Keratinocyte (primary cell): ENCODE results near the gene SSBP4.

Source experiments
- EZH2 ChIP-seq: IDR thresholded peaks from one replicate; pipeline ENCODE4 v1.6.1; 2012; ENCODE audit warnings: inconsistent platforms, mild to moderate bottlenecking, low read length, moderate library complexity
- TF ChIP-seq, protein P1 (sequence below), 3 experiments: IDR thresholded peaks in 1 of 3; conservative IDR thresholded peaks in 1 of 3; optimal IDR thresholded peaks in 1 of 3; 2 replicates in 2 of 3; 3 replicates in 1 of 3; pipeline versions ENCODE3 to v1.5.1; 2011; ENCODE audit warnings: low read length in 3 of 3, mild to moderate bottlenecking in 3 of 3, moderate library complexity in 2 of 3, control low read depth in 1 of 3, inconsistent platforms in 1 of 3; ENCODE audit not compliant: insufficient read depth in 2 of 3; ENCODE audit errors: extremely low read depth in 1 of 3

- TF ChIP-seq, protein P1, sequence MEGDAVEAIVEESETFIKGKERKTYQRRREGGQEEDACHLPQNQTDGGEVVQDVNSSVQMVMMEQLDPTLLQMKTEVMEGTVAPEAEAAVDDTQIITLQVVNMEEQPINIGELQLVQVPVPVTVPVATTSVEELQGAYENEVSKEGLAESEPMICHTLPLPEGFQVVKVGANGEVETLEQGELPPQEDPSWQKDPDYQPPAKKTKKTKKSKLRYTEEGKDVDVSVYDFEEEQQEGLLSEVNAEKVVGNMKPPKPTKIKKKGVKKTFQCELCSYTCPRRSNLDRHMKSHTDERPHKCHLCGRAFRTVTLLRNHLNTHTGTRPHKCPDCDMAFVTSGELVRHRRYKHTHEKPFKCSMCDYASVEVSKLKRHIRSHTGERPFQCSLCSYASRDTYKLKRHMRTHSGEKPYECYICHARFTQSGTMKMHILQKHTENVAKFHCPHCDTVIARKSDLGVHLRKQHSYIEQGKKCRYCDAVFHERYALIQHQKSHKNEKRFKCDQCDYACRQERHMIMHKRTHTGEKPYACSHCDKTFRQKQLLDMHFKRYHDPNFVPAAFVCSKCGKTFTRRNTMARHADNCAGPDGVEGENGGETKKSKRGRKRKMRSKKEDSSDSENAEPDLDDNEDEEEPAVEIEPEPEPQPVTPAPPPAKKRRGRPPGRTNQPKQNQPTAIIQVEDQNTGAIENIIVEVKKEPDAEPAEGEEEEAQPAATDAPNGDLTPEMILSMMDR (optimal IDR thresholded peaks at IDR 0.05 in 1 of 3, IDR thresholded peaks at IDR 0.05 in 1 of 3, conservative IDR thresholded peaks at IDR 0.05 in 1 of 3; ENCODE audit: extremely low read depth in 1 of 3, insufficient read depth in 2 of 3, low read length in 3 of 3), result no peak
- TF ChIP-seq EZH2, result no peak
These were observed 8.0 kb downstream of the SSBP4 start for GRCh38 chr19:18427080-18427742.
